Activated naive CD8-positive, alpha-beta T cell treated with anti-CD3 and anti-CD28 coated beads, Interleukin-2, amount 10 ng/mL, durations not matched to agents 7 days and 5 days (primary cell): ENCODE results near the gene ZMIZ1. TPM values are rescaled to one million over a fixed set of nuclear protein-coding genes. Genes with fewer than 3 reads are reported as not detected.

Source experiments
- ATAC-seq: fragments of 150-1000 bp; cut with Tn5 transposase; one replicate; pipeline ENCODE4 v1.10.0; 2021; ENCODE audit warnings: low read depth, moderate library complexity
- POLR2A ChIA-PET: fragments of 350-600 bp; sonication (Branson Sonifier 250); formaldehyde crosslinking; loops from one replicate; lab custom pipeline; 2021; ENCODE audit warnings: antibody characterized with exemption; lab: Charles Lee
- DNase-seq: peaks from one replicate; pipeline ENCODE4 v3.0.0; 2021
- H3K27ac Mint-ChIP-seq: one replicate; pipeline ENCODE4 v1.8.0; 2022; ENCODE audit warnings: mild to moderate bottlenecking, mixed read lengths
- H3K27me3 Mint-ChIP-seq: one replicate; pipeline ENCODE4 v1.8.0; 2022; ENCODE audit warnings: mild to moderate bottlenecking, moderate library complexity, mixed read lengths
- H3K36me3 Mint-ChIP-seq: one replicate; pipeline ENCODE4 v1.8.0; 2021; ENCODE audit warnings: mild to moderate bottlenecking, mixed read lengths
- H3K4me1 Mint-ChIP-seq: one replicate; pipeline ENCODE4 v1.8.0; 2021; ENCODE audit warnings: mixed read lengths
- H3K4me3 Mint-ChIP-seq: one replicate; pipeline ENCODE4 v1.8.0; 2022; ENCODE audit warnings: mild to moderate bottlenecking, moderate library complexity, mixed read lengths
- H3K9me3 Mint-ChIP-seq: one replicate; pipeline ENCODE4 v1.8.0; 2021; ENCODE audit warnings: mixed read lengths
- total RNA-seq, 2 experiments: library from RNA; stranded (reverse); gene quantifications; one replicate each; pipeline ENCODE4 v1.2.3, GENCODE V29; 2021

The ZMIZ1 gene
- total RNA-seq, 2 experiments from 2014 or later = 28.8 to 29.3 TPM

- no peak overlapping the region for H3K27ac Mint-ChIP-seq
- H3K27me3 Mint-ChIP-seq = no peaks in the 10 kb centered on the region
- POLR2A ChIA-PET = interaction anchor here (0.6 kb wide), 1 partner anchor 8 kb away, joined by 4 read pairs; no protein-coding TSS in a partner anchor
- H3K9me3 Mint-ChIP-seq = no peaks in the 10 kb centered on the region
- no peak overlapping the region for H3K4me3 Mint-ChIP-seq
- no peak for ATAC-seq
- peaks cover 6% of the 10 kb centered on the region for H3K4me1 Mint-ChIP-seq
- no peak for DNase-seq
- H3K36me3 Mint-ChIP-seq = no peaks in the 10 kb centered on the region
These were observed 165.9 kb downstream of the ZMIZ1 start for GRCh38 chr10:79234391-79235315.

- Mint-ChIP-seq H3K4me3 (no peak overlapping the region), H3K4me1 (peaks cover 6% of the 10 kb centered on the region), H3K9me3 (no peaks in the 10 kb centered on the region), H3K27ac (no peak overlapping the region), H3K27me3 (no peaks in the 10 kb centered on the region), H3K36me3 (no peaks in the 10 kb centered on the region)
- POLR2A ChIA-PET = no interaction called here
- no peak for DNase-seq
- no peak for ATAC-seq
These were observed 167.1 kb downstream of the ZMIZ1 start for GRCh38 chr10:79235765-79236432.

GRCh38 chr10:79236433-79236765 is 167.6 kb downstream of the ZMIZ1 start:
- Mint-ChIP-seq H3K27me3 (no peaks in the 10 kb centered on the region), H3K9me3 (no peaks in the 10 kb centered on the region), H3K36me3 (no peaks in the 10 kb centered on the region), H3K4me3 (no peak overlapping the region), H3K27ac (no peak overlapping the region), H3K4me1 (peaks cover 11% of the 10 kb centered on the region)
- POLR2A ChIA-PET = no interaction called here
- ATAC-seq (no peak), DNase-seq (no peak)

- Mint-ChIP-seq H3K4me3 (no peak overlapping the region), H3K36me3 (no peaks in the 10 kb centered on the region), H3K9me3 (no peaks in the 10 kb centered on the region), H3K27ac (no peak overlapping the region), H3K4me1 (peaks cover 17% of the 10 kb centered on the region), H3K27me3 (no peaks in the 10 kb centered on the region)
- ATAC-seq (no peak), DNase-seq (no peak)
- POLR2A ChIA-PET = no interaction called here
These were observed 168.8 kb downstream of the ZMIZ1 start for GRCh38 chr10:79237454-79238157.

- ATAC-seq (no peak), DNase-seq (no peak)
- Mint-ChIP-seq H3K27me3 (no peaks in the 10 kb centered on the region), H3K27ac (no peak overlapping the region), H3K4me1 (peaks cover 17% of the 10 kb centered on the region), H3K36me3 (no peaks in the 10 kb centered on the region), H3K4me3 (no peak overlapping the region), H3K9me3 (no peaks in the 10 kb centered on the region)
- POLR2A ChIA-PET = no interaction called here
These were observed 169.4 kb downstream of the ZMIZ1 start for GRCh38 chr10:79238158-79238520.

- H3K27ac Mint-ChIP-seq = no peak overlapping the region
- no peaks in the 10 kb centered on the region for H3K36me3 Mint-ChIP-seq
These were observed 169.8 kb downstream of the ZMIZ1 start for GRCh38 chr10:79238606-79239005.

GRCh38 chr10:79239275-79239779 is 170.6 kb downstream of the ZMIZ1 start:
- no peaks in the 10 kb centered on the region for H3K27me3 Mint-ChIP-seq
- peaks cover 21% of the 10 kb centered on the region for H3K4me1 Mint-ChIP-seq
- H3K27ac Mint-ChIP-seq = no peak overlapping the region
- H3K4me3 Mint-ChIP-seq = no peak overlapping the region
- no peak for ATAC-seq
- no peaks in the 10 kb centered on the region for H3K36me3 Mint-ChIP-seq
- no peak for DNase-seq
- H3K9me3 Mint-ChIP-seq = no peaks in the 10 kb centered on the region
- POLR2A ChIA-PET = no interaction called here

More at GRCh38 chr10:79238606-79239005, 169.8 kb downstream of the ZMIZ1 start:
- peaks cover 17% of the 10 kb centered on the region for H3K4me1 Mint-ChIP-seq
- DNase-seq (no peak), ATAC-seq (no peak)
- no peaks in the 10 kb centered on the region for H3K9me3 Mint-ChIP-seq
- POLR2A ChIA-PET = no interaction called here
- no peak overlapping the region for H3K4me3 Mint-ChIP-seq
- H3K27me3 Mint-ChIP-seq = no peaks in the 10 kb centered on the region

GRCh38 chr10:79239924-79240581 is 171.3 kb downstream of the ZMIZ1 start:
- Mint-ChIP-seq H3K27me3 (no peaks in the 10 kb centered on the region), H3K9me3 (no peaks in the 10 kb centered on the region), H3K4me3 (no peak overlapping the region), H3K27ac (no peak overlapping the region), H3K36me3 (no peaks in the 10 kb centered on the region), H3K4me1 (peaks cover 28% of the 10 kb centered on the region)
- ATAC-seq (no peak), DNase-seq (no peak)
- POLR2A ChIA-PET = no interaction called here

GRCh38 chr10:79241629-79241989 is 172.8 kb downstream of the ZMIZ1 start:
- ATAC-seq = no peak
- Mint-ChIP-seq H3K9me3 (no peaks in the 10 kb centered on the region), H3K4me3 (peak overlapping the region; percentile 85), H3K4me1 (peaks cover 42% of the 10 kb centered on the region), H3K36me3 (peaks cover 1% of the 10 kb centered on the region), H3K27me3 (no peaks in the 10 kb centered on the region), H3K27ac (peak overlapping the region; percentile 81)
- DNase-seq = no peak
- POLR2A ChIA-PET = interaction anchor here (0.9 kb wide), 1 partner anchor 107 kb away, joined by 4 read pairs; no protein-coding TSS in a partner anchor

GRCh38 chr10:79241990-79242619 is 173.3 kb downstream of the ZMIZ1 start:
- no peaks in the 10 kb centered on the region for H3K9me3 Mint-ChIP-seq
- POLR2A ChIA-PET = interaction anchor here (0.7 to 1.7 kb wide), 5 partner anchors 8 to 107 kb away, joined by 3 to 6 read pairs (median 4); no protein-coding TSS in a partner anchor
- peak; percentile 18 for ATAC-seq

GRCh38 chr10:79242620-79243152 is 173.9 kb downstream of the ZMIZ1 start:
- peaks cover 42% of the 10 kb centered on the region for H3K4me1 Mint-ChIP-seq
- DNase-seq = peak; percentile 77
- ATAC-seq = peak; percentile 56
- peaks cover 1% of the 10 kb centered on the region for H3K36me3 Mint-ChIP-seq
- H3K27me3 Mint-ChIP-seq = no peaks in the 10 kb centered on the region
- POLR2A ChIA-PET = interaction anchor here (0.7 to 1.7 kb wide), 4 partner anchors 9 to 89 kb away, joined by 3 to 6 read pairs (median 4); no protein-coding TSS in a partner anchor
- H3K27ac Mint-ChIP-seq = peak overlapping the region; percentile 68
- H3K4me3 Mint-ChIP-seq = peak overlapping the region; percentile 85
- H3K9me3 Mint-ChIP-seq = no peaks in the 10 kb centered on the region

More at GRCh38 chr10:79241990-79242619, 173.3 kb downstream of the ZMIZ1 start:
- peaks cover 41% of the 10 kb centered on the region for H3K4me1 Mint-ChIP-seq
- DNase-seq = peak; percentile 67
- peak overlapping the region; percentile 85 for H3K4me3 Mint-ChIP-seq
- H3K27ac Mint-ChIP-seq = peak overlapping the region; percentile 81
- no peaks in the 10 kb centered on the region for H3K27me3 Mint-ChIP-seq
- peaks cover 1% of the 10 kb centered on the region for H3K36me3 Mint-ChIP-seq
